Inflammatory macrophage treated with lipopolysaccharide for 1 hour (primary cell): ENCODE measurements around the gene NCBP3.

Source experiments
- DNase-seq, 2 donors: peaks; one replicate each; pipeline ENCODE4 v3.0.0-alpha.2; 2020 to 2022

Gene NCBP3

DNA sequence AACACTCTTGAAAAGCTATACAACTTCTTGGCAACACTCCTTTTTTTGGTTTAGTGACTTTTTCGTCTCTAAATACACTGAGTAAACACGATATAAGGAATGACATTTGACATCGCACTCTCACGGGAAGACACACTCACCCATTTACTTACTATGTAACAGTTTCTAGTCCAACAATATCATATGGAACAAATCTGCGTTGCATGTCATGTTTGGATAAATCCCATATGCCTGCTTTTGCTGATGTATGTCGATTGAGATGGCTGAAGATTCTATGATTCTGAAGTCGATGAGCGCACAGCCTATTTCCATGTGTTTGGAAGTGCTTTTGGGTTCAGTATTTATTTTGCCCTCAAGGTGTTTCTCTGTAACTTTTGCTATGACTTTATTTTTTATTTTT is 63.3 kb downstream of the NCBP3 start:
- DNase-seq, result no peak

DNA sequence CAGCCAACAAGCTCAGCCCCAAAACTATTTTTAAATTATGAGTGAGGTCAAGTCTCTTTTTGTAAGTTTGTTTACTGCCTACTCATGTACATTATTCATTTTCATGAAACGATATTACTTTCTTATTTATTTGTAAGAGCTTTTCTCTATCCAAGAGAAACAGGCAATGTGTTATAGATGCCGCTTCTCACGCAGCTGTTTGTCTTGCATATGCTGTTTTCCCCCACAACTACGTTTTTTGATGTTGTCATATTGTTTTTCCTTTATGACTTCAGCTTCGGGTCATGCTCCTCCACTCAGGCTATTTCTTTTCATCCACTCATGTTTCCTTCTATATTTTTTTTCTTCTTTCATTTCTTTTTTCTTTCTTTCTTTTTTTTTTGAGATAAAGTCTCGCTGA is 65.1 kb downstream of the NCBP3 start:
- no peak for DNase-seq

DNA sequence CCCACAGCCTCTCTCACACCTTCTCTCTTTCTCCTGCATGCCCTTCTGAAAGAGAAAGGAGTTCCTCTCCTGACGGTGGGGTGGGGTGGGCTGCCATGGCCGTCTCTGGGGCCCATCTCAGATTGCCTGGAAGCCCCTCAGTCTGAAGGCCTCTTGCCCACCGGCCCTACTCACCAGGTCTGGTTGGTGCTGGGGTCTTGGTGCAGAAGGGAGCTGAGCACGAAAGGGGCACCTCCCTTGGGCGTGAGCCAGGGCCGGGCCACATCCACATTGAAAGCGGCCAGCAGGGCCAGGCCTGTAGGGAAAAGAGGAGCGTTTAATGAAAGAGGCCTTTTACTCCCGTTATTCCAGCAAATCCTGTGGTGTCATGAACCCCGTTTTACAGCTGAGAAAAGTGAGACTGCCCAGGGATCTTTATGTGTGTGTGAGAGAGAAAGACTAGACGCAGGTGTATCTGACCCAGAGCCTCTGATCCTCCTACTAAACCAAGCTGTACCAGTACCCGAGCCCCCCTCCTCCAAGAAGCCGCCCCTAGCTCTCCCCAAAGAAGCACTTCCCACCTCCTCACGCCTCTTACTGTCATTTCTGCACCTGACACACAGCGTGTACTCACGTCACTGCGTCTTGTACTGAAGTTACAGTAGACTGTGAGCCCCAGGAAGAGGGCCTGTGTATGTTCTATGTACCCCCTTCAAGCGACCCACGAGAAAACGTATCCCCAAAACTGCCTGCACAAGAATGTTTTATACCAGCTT is 68.5 kb downstream of the NCBP3 start:
- DNase-seq, result no peak

DNA sequence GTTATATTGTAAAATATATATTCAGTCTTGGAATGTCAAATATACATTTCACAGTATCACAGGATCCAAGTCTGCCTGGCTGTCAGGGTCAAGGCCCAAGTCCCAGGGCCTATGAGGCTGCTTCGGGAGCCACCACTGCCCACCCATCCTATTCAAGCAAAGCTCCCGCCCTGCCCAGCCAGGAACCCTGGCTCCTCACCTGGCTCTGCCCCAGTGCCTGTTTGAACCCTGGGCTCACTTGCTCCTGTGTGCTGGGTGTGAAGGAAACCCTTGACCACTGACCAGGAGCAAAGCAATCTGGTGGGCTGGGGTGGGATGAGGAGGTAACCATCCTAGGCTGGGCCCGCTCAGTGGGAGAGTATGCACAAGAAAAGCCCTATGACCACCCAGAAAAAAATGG is 72.1 kb downstream of the NCBP3 start:
- DNase-seq, result no peak

DNA sequence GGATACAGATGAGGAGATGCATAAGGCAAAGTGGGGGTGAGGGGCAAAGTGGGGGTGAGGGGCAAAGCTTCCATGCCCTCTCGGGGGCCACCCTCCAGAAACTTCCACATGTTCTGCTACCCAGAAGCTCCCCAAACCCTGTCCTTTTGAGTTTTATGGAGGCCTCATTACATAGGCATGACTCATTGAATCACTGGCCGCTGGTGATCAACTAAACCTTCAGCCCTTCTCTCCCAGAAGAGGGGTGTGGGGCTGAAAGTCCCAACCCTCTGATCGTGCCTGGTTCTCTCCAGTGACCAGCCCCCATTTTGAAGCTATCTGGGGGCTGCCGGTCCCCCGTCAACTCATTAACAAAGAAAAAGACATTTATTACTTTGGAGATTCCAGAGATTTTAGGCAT is 72.5 kb downstream of the NCBP3 start:
- DNase-seq, result no peak

DNA sequence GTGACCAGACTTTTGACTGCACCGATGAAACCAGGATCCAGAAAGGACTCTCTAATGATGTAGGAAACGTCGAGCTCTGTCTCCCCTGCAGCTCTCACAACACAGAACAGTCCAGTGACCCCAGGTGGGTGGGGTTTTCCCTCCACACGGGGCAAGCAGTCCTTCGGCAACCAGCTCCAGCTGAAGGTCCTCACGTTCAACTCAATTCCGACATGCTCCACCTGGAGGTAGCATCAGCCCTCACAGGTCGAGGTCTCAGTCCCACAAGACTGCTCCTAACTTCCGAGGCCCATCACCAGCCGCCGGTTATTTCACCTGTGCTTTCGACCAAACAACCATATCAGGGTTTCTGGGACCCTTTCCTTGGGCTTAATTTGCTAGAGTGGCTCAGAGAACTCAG is 73.3 kb downstream of the NCBP3 start:
- no peak for DNase-seq

DNA sequence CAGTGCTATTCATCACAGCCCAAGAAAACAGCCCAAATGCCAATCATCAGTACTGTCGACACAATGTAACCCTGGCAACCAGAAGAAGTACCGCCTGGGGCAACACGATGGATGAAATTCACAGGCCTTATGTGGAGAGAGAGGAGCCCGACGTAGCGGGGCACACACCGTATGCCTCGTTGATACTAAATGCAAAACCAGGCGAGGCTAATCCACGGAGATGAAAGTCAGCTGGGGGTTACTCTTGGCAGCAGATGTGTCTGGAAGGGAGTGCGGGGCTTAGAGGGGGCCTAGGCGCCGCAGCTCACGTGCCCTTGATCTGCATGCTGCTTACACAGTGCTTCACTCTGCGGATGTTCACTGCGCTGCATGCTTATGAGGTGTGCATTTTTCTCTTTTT is 74.9 kb downstream of the NCBP3 start:
- no peak for DNase-seq

DNA sequence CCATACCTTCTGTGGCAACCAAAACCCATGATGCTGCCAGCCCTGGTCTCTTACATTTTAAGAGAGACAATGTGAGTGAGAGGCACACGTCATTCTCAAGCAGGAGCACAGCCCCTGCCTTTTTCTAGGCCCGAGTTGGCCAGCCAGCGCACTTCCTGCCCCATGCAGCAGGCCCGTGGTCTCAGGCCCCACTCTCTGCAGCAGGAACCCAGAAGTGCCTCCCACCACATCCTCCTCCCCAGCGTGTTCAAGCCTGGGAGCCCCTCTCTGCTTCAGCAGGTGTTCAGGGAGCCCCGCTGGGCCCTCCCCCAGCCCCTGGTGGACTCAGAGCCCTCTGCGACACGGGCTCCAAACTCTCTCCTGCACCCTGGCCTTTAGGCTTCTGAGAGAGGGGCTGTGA is 75.6 kb downstream of the NCBP3 start:
- DNase-seq, result no peak

DNA sequence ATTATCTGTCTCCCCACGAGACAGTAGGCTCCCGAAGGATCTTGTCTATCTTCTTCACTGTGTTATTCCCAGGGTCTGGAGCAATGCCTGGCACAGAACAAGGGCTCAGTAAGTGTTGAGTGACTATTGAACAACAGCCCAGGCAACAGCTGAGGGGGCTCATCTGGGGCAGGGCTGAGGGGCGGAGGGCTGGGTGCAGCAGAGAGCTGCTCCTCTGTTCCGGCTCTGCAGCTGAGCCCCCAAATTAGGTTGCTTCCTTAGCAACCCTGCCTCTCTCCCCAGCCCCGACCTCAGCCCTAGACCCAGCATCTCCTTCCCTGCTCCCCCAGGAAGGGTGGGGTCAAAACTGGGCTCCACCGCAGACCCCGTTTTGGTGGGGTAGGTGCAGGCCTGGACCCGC is 77.3 kb downstream of the NCBP3 start:
- DNase-seq, result no peak

DNA sequence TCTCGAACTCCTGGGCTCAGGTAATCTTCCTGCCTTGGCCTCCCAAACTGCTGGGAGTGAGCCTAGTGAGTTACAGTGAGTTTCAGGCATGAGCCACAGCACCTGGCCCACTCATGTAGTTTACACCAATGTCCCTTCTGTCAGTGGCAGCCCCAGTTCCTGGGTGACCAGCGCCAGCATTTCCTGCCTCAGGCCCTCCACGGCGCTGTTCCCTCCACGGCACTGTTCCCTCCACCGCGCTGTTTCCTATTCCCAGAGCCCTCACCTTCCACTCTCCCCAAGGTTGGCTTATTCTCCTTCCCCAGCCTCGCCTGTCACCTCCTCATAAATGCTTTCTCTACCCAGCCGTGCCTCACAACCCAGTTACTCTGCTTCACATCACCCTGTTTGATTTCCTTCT is 77.7 kb downstream of the NCBP3 start:
- no peak for DNase-seq

DNA sequence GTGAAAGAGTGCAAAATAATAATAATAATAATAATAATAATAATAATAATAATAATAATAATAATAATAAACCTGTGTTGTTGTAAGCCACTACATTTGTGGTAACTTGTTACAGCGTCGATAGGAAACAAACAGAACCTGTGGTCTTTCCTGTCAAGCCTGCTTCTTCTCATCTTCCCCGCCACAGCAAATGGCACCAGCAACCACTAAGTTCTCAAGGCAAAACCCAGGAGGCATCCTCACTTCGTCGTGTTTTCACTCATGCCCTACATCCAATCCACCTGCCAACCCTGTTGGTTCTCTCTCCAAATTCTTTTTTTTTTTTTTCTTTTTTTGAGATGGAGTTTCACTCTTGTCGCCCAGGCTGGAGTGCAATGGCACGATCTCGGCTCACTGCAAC is 79.3 kb downstream of the NCBP3 start:
- DNase-seq, result no peak

DNA sequence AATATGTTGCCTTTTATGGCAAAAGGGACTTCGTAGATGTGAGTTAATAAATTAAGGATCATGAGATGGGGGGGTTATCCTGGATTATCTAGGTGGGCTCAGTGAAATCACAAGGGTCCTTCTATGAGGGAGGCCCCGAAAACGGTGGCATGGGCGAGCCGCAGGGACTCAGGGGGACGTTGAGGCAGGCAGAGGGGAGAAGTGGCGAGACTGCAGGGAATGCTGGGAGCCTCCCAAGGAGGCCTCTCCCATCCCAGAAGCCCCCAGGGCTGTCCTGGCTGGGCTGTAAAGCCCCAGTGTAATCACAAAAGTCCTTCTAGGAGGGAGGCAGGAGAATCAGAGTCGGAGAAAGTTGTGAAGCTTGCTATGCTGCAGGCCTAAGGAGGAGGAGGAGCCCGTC is 80.1 kb downstream of the NCBP3 start:
- no peak for DNase-seq

DNA sequence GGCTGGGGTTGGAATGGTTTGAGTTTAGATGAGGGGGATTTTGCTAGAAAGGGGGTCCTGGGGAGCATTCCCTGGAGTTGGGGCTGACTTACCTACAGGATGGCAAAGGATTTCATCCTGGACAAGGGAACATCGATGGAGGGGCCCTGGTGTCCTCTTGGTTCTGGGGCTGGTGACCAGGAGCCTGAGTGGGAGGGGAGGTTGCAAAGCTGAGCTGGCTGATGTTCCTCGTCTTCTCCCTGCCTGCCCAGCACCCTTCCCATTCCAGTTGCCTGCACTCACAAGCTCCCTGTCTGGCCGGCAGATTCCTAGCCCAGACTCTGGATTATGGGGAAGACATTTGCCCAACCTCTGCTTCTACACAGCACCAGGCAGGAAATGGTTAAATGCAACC is 82.3 kb downstream of the NCBP3 start:
- DNase-seq, result no peak

DNA sequence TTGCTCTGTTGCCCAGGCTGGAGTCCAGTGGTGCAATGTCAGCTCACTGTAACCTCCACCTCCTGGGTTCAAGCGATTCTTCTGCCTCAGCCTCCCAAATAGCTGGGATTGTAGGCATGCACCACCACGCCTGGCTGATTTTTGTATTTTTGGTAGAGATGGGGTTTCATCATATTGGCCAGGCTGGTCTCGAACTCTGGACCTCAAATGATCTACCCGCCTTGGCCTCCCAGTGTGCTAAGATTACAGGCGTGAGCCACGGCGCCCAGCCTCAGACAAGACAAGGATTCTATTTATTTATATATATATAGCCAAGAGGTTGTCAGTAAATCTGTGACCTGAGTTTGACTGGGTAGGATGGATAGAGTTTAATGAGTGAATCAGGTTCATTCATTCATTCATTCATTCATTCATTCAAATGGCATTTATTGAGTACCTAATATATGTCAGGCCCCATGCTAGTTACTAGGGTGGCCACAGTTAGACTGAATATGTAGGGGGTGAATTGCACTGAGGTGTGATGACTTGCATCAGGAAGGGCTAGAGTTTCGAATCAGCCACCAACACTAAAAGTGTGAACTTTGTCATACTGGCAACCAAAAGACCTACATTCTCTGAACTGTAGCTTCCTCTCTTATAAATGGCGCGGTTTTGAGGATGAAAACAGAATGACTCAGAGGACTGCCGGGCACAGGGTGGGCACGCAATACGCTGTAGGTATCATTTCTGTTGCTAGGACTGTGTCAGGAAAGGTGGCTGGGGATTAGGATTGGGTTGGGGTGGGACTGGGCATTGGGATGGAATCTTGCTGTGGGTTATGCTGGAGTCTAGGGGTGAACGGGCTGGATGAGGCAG is 82.9 kb downstream of the NCBP3 start:
- peak; percentile 19 to 48 for DNase-seq

DNA sequence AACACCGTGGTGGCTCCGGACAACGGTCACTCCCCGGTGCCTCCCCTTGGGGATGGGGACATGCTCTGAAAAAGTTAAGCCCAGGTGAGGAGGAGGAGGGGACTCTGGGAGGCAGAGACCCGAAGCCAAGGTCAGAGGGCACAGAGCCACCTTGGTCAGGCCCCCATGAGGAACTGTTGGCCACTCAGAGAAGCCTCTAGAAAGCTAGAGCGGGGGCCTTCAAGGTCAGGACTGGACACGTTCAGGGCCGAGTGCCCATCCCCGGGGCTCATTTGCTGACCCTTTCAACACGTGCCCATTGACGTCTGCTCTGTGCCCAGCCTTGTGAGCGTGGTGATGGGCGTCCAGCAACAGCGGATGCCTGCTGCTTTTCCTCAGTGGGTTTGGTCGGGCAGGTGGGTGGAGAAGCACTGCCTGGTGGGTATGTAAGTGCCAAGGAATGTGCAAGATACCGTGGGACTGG is 84.1 kb downstream of the NCBP3 start:
- DNase-seq, result no peak

DNA sequence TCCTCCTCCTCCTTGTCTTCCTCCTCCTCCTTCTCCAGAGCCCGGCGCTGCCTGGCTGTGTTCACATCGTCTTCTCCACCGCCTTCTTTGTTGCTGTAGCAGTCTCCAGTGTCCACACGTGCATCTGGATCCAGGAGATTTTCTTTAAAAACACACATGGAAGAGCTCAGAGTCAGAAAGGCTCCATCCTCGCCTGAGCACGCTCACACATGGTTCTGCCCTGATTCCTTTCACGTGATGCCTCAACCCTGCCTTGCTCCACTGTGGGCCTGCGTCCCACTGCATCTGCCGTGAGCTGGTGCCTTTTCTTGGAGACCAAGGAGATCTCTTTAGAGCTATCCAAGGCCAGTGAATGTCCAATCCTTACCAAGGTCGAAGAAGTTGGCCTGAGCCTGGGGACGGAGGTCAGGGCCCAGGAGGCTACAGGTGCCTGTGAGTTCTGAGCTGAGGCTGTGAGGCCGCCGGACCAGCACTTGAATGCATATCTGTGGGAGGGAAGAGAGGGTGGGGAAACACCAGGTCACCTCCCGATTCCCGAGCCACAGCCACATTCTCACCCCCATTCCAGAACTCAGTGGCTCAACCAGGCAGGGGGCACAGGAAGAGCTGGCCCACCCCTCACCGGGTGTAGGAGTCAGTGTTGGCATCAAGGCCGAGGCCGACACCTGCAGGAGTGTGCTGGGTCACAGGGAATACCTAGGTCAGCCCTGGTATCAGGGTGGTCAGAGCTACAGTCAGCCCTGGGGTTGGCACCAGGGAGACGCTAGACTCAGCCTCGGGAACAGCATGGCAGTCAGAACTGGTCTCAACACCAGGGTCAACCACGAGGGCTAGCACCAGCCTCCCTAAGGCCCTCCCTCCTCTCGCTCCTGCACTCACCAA is 84.8 kb downstream of the NCBP3 start:
- DNase-seq, result no peak

DNA sequence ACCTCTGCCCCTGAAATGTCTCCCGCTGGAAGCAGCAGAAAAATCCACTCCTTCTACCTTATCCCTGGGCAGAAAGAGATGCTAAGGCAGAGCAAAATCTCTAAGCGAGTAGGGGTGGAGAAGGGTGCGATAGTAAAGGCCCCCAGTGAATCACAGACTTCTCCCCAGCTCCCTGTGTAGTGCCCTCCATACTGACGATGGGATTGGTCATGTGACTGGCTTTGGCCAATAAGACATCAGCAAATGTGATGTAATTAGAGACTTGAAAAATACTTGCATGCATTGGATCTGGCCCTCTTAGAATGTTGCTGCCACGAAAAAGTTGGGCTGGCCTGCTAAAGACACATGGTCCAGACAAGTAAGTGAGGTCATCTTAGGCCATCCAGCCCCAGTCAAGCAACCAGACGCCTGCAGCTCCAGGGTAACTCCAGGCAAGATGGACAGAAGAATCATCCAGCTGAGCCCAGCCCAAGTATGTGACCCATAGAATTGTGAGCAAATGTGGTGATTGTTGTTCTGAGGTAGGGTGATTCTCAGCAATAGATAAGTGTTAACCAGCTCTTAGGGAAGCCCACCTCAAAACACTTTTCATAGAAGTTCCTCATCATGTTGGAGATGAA is 86.3 kb downstream of the NCBP3 start:
- DNase-seq, result no peak

DNA sequence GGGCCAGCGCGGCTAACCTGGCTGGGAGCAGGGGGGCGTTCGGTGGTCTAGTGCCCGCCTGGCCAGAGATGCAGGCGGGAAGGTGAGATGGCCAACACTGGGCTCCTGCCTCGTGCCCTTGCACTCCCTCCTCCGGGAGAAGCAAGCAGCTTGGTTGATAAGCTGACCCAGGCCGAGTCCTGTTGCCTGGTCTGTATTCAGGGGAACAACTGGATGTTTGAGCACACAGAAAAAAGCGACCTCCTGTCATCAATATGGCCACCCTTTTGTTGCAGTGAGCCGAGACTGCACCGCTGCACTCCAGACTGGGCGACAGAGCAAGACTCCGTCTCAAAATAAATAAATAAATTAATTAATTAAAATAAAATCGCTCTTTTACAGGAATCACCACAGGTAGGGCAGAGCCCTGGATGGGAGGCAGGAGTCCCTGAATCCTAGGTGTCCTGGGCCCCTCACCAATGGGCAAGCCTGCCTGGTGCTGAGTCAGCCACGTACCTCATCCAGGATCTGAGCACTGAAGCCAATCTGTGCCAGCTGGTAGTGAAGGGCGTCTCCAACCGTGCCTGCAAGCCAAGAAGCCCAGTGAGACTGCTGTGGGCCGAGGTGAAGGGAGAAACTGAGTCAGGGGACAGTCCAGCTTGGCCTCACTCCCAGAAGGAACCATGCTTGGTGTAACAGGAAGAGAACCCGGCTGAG is 90.6 kb downstream of the NCBP3 start:
- no peak for DNase-seq

DNA sequence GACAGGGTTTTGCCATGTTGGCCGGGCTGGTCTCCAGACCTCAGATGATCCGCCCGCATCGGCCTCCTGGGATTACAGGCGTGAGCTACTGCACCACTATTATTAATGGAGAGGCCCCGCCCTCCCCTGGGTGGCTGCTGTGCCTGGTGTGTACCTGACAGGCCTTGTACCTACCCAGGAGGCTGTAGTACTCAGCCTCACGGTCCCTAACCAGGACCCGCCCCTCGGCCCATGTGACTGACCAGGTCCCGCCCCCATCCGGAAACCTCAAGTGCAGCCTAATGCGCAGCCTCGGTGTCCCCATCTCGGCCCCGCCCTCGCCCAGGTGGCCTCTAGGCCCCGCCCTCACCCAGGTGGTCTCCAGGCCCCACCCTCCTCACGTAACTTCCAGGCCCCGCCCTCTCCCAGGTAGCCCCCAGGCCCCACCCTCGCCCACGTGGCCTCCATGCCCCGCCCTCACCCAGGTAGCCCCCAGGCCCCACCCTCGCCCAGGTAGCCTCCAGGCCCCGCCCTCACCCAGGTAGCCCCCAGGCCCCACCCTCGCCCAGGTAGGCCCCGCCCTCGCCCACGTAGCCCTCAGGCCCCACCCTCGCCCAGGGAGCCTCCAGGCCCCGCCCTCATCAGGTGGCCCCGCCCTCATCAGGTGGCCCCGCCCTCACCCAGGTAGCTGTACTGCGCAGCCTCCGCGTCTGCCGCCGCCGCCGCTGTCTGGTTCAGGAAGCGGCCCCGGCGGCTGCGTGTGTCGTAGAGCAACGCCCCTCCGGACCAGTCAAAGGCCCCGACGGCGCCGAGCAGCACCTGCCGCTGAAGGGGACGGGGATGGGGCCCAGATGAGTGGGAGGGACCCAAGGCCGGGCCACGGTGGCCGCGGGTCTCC is 91.3 kb downstream of the NCBP3 start:
- no peak for DNase-seq

DNA sequence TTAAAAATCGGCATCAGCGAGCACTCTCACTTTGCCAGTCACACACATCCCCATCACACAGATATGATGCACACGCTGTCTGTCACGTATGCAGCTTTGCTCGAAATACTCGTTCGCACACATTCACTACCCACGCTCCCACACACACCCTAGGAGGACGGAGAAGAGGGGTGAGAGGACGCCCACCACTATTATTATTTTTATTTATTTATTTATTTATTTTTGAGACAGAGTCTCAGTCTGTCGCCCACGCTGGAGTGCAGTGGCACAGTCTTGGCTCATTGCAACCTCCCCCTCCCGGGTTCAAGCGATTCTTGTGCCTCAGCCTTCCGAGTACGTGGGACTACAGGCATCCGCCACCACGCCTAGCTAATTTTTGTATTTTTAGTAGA is 92.0 kb downstream of the NCBP3 start:
- DNase-seq, result no peak

DNA sequence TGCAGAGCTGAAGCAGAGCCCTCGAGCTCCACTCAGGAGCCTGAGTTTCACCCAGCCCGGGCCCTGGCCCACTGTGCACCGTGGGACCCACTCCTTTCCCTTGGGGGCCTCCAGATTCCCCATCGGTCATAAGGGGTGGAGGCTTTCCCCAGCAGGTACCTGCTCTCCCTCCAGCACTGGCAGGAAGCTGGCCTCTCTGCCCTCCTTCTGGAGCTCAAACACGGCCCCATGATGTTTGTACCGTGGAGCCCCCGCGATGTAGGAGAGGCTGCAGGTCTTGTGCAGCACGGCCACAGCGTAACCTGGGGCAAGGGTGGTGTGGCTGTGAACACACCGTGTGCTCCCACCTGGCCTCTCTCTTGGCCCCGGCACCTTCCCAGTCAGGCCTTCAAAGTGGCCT is 92.4 kb downstream of the NCBP3 start:
- DNase-seq, result no peak
